A673 (cell line): ENCODE measurements around the gene SPATA6L.

ENCODE experiments used
- CTCF ChIP-seq: fragments of 300-800, 200-600 bp; sonication (generic); conservative IDR thresholded peaks from 2 replicates; pipeline ENCODE4 v1.5.1; 2017; ENCODE audit warnings: low read depth, mild to moderate bottlenecking, antibody characterized with exemption, low read length, moderate library complexity, mixed read lengths
- EZH2 ChIP-seq: fragments of 200-600 bp; sonication (generic); IDR thresholded peaks from 2 replicates; pipeline ENCODE4 v1.6.1; 2017; ENCODE audit warnings: borderline replicate concordance, low read depth, mild to moderate bottlenecking, mixed read lengths, antibody characterized with exemption, low read length; ENCODE audit not compliant: poor library complexity, severe bottlenecking

- TF ChIP-seq CTCF (no peak), EZH2 (no peak)
These were observed 923 bp downstream of the SPATA6L start for GRCh38 chr9:4665357-4665756.
